ENCODE measurements around the gene SCGN.

DNA sequence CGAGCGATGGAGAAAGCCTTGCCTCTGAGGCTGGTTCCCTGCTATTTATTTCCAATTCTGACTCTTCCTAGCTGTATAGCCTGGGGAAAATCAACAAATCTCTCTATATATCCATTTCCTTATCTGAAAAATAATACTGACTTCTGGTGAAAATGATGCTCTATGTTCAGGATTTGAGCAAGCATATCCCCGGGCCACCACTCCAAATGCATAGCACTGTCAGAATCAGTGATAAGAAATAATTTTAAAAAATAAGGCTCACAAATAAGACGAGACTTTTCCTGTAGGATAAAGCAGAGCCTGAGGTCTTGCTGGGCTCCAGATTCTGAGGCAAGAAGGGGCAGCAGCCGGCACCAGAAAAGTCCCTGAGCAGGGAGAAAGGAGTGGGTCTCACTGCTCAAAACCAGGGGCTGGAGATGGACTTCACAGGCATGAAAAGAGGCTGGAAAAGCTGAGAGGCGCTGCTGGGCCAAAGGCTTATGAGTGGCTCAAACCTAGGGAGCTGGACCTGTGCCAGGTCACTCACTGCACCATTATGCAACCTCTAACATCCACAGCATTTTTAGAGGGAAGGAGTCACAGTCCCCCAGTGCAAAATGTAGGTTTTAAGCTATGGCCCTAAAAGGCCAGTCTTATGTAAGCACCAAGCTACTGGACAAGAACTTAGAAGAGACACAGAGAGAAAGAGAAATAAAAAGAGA, 54.4 kb downstream of the SCGN start:
- TF ChIP-seq, protein P1, sequence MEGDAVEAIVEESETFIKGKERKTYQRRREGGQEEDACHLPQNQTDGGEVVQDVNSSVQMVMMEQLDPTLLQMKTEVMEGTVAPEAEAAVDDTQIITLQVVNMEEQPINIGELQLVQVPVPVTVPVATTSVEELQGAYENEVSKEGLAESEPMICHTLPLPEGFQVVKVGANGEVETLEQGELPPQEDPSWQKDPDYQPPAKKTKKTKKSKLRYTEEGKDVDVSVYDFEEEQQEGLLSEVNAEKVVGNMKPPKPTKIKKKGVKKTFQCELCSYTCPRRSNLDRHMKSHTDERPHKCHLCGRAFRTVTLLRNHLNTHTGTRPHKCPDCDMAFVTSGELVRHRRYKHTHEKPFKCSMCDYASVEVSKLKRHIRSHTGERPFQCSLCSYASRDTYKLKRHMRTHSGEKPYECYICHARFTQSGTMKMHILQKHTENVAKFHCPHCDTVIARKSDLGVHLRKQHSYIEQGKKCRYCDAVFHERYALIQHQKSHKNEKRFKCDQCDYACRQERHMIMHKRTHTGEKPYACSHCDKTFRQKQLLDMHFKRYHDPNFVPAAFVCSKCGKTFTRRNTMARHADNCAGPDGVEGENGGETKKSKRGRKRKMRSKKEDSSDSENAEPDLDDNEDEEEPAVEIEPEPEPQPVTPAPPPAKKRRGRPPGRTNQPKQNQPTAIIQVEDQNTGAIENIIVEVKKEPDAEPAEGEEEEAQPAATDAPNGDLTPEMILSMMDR (IDR thresholded peaks at IDR 0.05 in 2 of 3, conservative IDR thresholded peaks at IDR 0.05 in 1 of 3; ENCODE audit: insufficient read depth in 2 of 3, low read depth in 1 of 3, low read length in 3 of 3): no peak
- TF ChIP-seq, protein P2, sequence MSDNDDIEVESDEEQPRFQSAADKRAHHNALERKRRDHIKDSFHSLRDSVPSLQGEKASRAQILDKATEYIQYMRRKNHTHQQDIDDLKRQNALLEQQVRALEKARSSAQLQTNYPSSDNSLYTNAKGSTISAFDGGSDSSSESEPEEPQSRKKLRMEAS (CRISPR knock-in tag; IDR thresholded peaks at IDR 0.05): no peak
- TF ChIP-seq CHD2 (IDR thresholded peaks at IDR 0.05; ENCODE audit: low read depth, low read length) (no peak), POLR2A (conservative IDR thresholded peaks at IDR 0.05) (no peak), SNIP1 (IDR thresholded peaks at IDR 0.05; ENCODE audit: low read depth) (no peak), NCOA1 (IDR thresholded peaks at IDR 0.05; ENCODE audit: low read depth) (no peak), CEBPB (tag; IDR thresholded peaks at IDR 0.05) (peak; percentile 79), MAFF (IDR thresholded peaks at IDR 0.05; ENCODE audit: low read length) (no peak), ESRRB (CRISPR knock-in tag; IDR thresholded peaks at IDR 0.05; ENCODE audit: borderline replicate concordance) (no peak), BHLHE40 (IDR thresholded peaks at IDR 0.05; ENCODE audit: low read length) (no peak), CTBP1 (IDR thresholded peaks at IDR 0.05; ENCODE audit: borderline replicate concordance) (no peak), EP300 (IDR thresholded peaks at IDR 0.05; ENCODE audit: low read length) (no peak)
- TF ChIP-seq, protein P3, sequence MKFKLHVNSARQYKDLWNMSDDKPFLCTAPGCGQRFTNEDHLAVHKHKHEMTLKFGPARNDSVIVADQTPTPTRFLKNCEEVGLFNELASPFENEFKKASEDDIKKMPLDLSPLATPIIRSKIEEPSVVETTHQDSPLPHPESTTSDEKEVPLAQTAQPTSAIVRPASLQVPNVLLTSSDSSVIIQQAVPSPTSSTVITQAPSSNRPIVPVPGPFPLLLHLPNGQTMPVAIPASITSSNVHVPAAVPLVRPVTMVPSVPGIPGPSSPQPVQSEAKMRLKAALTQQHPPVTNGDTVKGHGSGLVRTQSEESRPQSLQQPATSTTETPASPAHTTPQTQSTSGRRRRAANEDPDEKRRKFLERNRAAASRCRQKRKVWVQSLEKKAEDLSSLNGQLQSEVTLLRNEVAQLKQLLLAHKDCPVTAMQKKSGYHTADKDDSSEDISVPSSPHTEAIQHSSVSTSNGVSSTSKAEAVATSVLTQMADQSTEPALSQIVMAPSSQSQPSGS (CRISPR knock-in tag; IDR thresholded peaks at IDR 0.05): no peak

Data from K562 (cell line).